Activated CD8-positive, alpha-beta memory T cell treated with anti-CD3 and anti-CD28 coated beads, Interleukin-2, amount 10 ng/mL, durations not matched to agents 7 days and 5 days (primary cell): Measurements from ENCODE around the gene ADI1. TPM values are rescaled to one million over a fixed set of nuclear protein-coding genes. Genes with fewer than 3 reads are reported as not detected.

Source experiments
- ATAC-seq: fragments of 150-1000 bp; cut with Tn5 transposase; one replicate; pipeline ENCODE4 v1.10.0; 2021; ENCODE audit warnings: moderate library complexity
- CTCF ChIA-PET: fragments of 350-600 bp; sonication (Branson Sonifier 250); formaldehyde crosslinking; loops from one replicate; lab custom pipeline; 2021; ENCODE audit warnings: antibody characterized with exemption; lab: Charles Lee
- DNase-seq: peaks from one replicate; pipeline ENCODE4 v3.0.0-alpha.2; 2020
- H3K27ac Mint-ChIP-seq: one replicate; pipeline ENCODE4 v1.8.0; 2021; ENCODE audit warnings: mild to moderate bottlenecking, mixed read lengths
- H3K27me3 Mint-ChIP-seq: one replicate; pipeline ENCODE4 v1.8.0; 2021; ENCODE audit warnings: mixed read lengths
- H3K36me3 Mint-ChIP-seq: one replicate; pipeline ENCODE4 v1.8.0; 2021; ENCODE audit warnings: mild to moderate bottlenecking, mixed read lengths
- H3K4me1 Mint-ChIP-seq: one replicate; pipeline ENCODE4 v1.8.0; 2021; ENCODE audit warnings: mixed read lengths
- H3K4me3 Mint-ChIP-seq: one replicate; pipeline ENCODE4 v1.8.0; 2021; ENCODE audit warnings: mild to moderate bottlenecking, moderate library complexity, mixed read lengths
- H3K9me3 Mint-ChIP-seq: one replicate; pipeline ENCODE4 v1.8.0; 2022; ENCODE audit warnings: low read depth, mixed read lengths
- total RNA-seq, 2 experiments: library from RNA; stranded (reverse); gene quantifications; one replicate each; pipeline ENCODE4 v1.2.3, GENCODE V29; 2021

Gene ADI1
- total RNA-seq, 2 experiments from 2014 or later: 15.0 to 16.6 TPM

DNA sequence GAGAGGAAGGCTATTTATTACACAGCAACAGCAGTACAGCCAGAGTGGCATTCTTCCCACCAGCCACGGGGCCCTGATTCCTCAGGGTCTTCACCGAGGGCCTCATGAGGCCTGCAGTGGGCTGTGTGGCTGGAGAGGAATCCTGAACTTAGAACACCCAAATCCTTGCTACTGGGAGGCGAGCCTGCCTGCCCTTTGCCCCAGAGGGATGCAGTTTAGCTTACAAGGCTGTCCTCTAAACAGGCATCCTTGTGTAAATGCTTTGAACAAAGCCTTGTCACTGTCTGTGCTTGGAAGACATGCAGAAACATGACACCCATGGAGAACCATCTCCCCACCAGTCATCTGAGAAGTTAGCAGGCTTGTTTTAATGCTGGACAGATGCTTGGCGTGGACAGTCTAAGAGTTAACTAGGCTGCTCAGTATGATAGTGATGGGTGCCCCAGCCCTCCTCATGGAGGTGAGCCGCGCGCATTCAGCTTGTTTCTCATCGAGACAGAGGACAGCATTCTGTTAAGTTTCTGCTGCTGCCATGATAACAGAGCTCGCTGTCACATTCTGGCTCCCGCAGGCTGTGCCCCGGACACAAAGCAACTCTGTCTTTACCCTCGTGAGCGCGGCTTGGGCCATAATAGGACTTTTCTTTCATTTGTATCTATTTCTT lies 42.9 kb downstream of the ADI1 start:
- Mint-ChIP-seq H3K9me3 (no peaks in the 10 kb centered on the region), H3K27me3 (no peaks in the 10 kb centered on the region), H3K27ac (no peak overlapping the region), H3K4me1 (no peaks in the 10 kb centered on the region), H3K4me3 (no peak overlapping the region), H3K36me3 (peaks cover 1% of the 10 kb centered on the region)
- no peak for ATAC-seq
- no peak for DNase-seq
- CTCF ChIA-PET: interaction anchor here (1.1 kb wide), 1 partner anchor 14 kb away, joined by 3 read pairs; no protein-coding TSS in a partner anchor

- DNase-seq: no peak
- H3K36me3 Mint-ChIP-seq: peaks cover 1% of the 10 kb centered on the region
These were observed 43.6 kb downstream of the ADI1 start for GRCh38 chr2:3475771-3476170.

GRCh38 chr2:3472966-3473365 lies 46.4 kb downstream of the ADI1 start:
- Mint-ChIP-seq H3K4me3 (no peak overlapping the region), H3K27me3 (no peaks in the 10 kb centered on the region), H3K27ac (no peak overlapping the region), H3K4me1 (no peaks in the 10 kb centered on the region), H3K9me3 (no peaks in the 10 kb centered on the region), H3K36me3 (peaks cover 7% of the 10 kb centered on the region)
- no peak for ATAC-seq
- CTCF ChIA-PET: interaction anchor here (0.8 to 0.9 kb wide), 2 partner anchors 10 to 11 kb away, joined by 3 read pairs; no protein-coding TSS in a partner anchor
- DNase-seq: no peak

More at GRCh38 chr2:3475771-3476170, 43.6 kb downstream of the ADI1 start:
- no peak overlapping the region for H3K4me3 Mint-ChIP-seq
- H3K4me1 Mint-ChIP-seq: no peaks in the 10 kb centered on the region
- no peaks in the 10 kb centered on the region for H3K9me3 Mint-ChIP-seq
- no peak overlapping the region for H3K27ac Mint-ChIP-seq
- CTCF ChIA-PET: no interaction called here
- no peak for ATAC-seq
- H3K27me3 Mint-ChIP-seq: no peaks in the 10 kb centered on the region

DNA sequence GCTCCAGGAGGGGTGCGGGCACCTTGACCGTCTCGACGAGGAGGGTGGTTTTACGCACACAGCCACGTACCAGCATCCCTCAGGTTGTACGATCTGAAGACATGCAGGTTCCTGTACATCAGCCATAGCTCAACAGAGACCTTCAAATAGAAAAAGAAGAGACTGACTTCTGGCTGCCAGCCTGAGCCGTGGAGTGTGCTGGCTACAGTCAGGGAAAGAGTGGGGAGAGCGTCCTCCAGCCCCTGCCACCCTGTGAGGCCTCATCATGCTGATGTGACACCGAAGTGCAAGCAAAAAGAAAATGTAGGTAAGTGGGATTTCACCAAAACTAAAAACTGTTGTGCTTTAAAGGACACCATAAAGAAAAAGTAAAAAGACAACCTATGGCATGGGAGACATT lies 47.0 kb downstream of the ADI1 start:
- H3K4me1 Mint-ChIP-seq: no peaks in the 10 kb centered on the region
- peaks cover 9% of the 10 kb centered on the region for H3K36me3 Mint-ChIP-seq
- H3K27ac Mint-ChIP-seq: no peak overlapping the region
- no peak for DNase-seq
- no peak for ATAC-seq
- H3K9me3 Mint-ChIP-seq: no peaks in the 10 kb centered on the region
- H3K27me3 Mint-ChIP-seq: no peaks in the 10 kb centered on the region
- CTCF ChIA-PET: no interaction called here
- H3K4me3 Mint-ChIP-seq: no peak overlapping the region

DNA sequence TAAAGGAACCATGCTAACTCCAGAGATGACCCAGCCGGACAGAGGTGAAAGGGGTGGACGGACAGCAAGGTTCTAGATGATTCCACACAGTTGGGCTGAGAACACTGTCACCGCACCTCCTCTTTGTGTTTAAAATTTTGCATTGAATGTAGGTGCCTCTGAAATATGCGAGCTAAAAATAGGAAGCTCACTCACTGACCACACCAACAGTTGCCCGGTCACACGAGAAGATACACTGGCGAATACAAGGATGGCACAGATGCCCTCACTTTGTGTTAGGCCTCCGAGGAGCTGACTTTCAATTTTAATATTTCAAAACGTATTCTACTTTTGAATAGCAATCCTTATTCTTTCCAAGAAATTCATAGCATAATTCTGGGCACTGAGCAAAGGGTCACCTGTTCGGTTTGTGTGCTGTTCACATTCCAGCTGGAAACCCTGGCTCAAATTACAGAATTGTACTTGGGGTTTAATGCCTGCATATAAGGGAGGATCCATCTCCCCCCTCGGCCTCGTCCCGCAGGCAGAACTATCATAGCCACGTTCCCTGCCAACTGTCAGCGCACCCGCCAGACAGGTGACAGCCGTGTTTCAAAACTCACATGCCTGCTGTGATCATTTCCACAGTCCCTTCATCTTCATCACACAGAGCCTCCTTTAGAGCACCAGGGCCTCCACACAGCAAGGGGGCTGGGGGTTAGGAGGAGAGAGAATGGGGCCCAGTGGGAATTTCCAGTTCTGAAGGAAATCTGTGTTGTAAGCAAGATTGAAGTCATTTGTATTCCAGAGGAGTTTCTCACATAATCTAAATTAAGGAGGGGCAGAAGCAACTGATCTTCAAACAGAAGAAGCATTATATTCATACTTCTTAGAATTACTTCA lies 48.2 kb downstream of the ADI1 start:
- H3K4me3 Mint-ChIP-seq: no peak overlapping the region
- no peak for DNase-seq
- no peaks in the 10 kb centered on the region for H3K9me3 Mint-ChIP-seq
- H3K27ac Mint-ChIP-seq: no peak overlapping the region
- peaks cover 9% of the 10 kb centered on the region for H3K36me3 Mint-ChIP-seq
- ATAC-seq: no peak
- H3K27me3 Mint-ChIP-seq: no peaks in the 10 kb centered on the region
- H3K4me1 Mint-ChIP-seq: no peaks in the 10 kb centered on the region
- CTCF ChIA-PET: no interaction called here

- Mint-ChIP-seq H3K9me3 (no peaks in the 10 kb centered on the region), H3K27me3 (no peaks in the 10 kb centered on the region), H3K4me1 (no peaks in the 10 kb centered on the region), H3K36me3 (peaks cover 9% of the 10 kb centered on the region), H3K4me3 (no peak overlapping the region), H3K27ac (no peak overlapping the region)
- no peak for DNase-seq
- ATAC-seq: no peak
- CTCF ChIA-PET: no interaction called here
These were observed 49.1 kb downstream of the ADI1 start for GRCh38 chr2:3470166-3470651.

GRCh38 chr2:3469486-3469885 lies 49.8 kb downstream of the ADI1 start:
- Mint-ChIP-seq H3K27ac (no peak overlapping the region), H3K36me3 (peaks cover 9% of the 10 kb centered on the region), H3K9me3 (no peaks in the 10 kb centered on the region), H3K27me3 (no peaks in the 10 kb centered on the region), H3K4me3 (no peak overlapping the region), H3K4me1 (no peaks in the 10 kb centered on the region)
- DNase-seq (no peak), ATAC-seq (no peak)
- CTCF ChIA-PET: no interaction called here

- H3K9me3 Mint-ChIP-seq: no peaks in the 10 kb centered on the region
- H3K27ac Mint-ChIP-seq: no peak overlapping the region
- H3K36me3 Mint-ChIP-seq: peaks cover 9% of the 10 kb centered on the region
- ATAC-seq: no peak
- no peaks in the 10 kb centered on the region for H3K27me3 Mint-ChIP-seq
- DNase-seq: no peak
- no peak overlapping the region for H3K4me3 Mint-ChIP-seq
- CTCF ChIA-PET: no interaction called here
- no peaks in the 10 kb centered on the region for H3K4me1 Mint-ChIP-seq
These were observed 50.9 kb downstream of the ADI1 start for GRCh38 chr2:3468296-3468988.

- Mint-ChIP-seq H3K4me3 (no peak overlapping the region), H3K4me1 (no peaks in the 10 kb centered on the region), H3K9me3 (no peaks in the 10 kb centered on the region), H3K27me3 (no peaks in the 10 kb centered on the region), H3K36me3 (peaks cover 9% of the 10 kb centered on the region), H3K27ac (no peak overlapping the region)
- ATAC-seq (no peak), DNase-seq (no peak)
- CTCF ChIA-PET: no interaction called here
These were observed 51.7 kb downstream of the ADI1 start for GRCh38 chr2:3467654-3468053.

- CTCF ChIA-PET: no interaction called here
- Mint-ChIP-seq H3K4me3 (no peak overlapping the region), H3K4me1 (peaks cover 3% of the 10 kb centered on the region), H3K27ac (no peak overlapping the region), H3K9me3 (no peaks in the 10 kb centered on the region), H3K27me3 (no peaks in the 10 kb centered on the region), H3K36me3 (peaks cover 9% of the 10 kb centered on the region)
- no peak for DNase-seq
- no peak for ATAC-seq
These were observed 52.4 kb downstream of the ADI1 start for GRCh38 chr2:3466966-3467365.

DNA sequence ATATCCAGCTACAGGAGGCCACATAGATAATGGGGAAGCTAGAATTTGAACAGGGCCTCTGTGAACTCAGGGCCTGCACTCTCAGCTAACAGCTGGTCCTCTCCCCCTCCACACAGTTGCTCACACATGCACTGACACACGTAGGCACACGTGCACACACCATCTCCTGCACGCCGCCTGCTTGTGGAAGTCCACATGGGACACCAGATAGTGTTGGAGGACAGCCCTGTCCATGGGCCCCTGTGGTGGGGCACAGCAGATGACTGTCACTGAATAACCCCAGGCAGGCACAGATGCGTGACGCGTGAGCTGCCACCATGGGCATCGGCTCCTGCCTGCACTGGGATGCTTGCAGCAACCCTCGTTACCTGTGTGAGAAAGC lies 52.9 kb downstream of the ADI1 start:
- DNase-seq (no peak), ATAC-seq (no peak)
- Mint-ChIP-seq H3K27me3 (no peaks in the 10 kb centered on the region), H3K36me3 (peaks cover 9% of the 10 kb centered on the region), H3K4me1 (peaks cover 5% of the 10 kb centered on the region), H3K9me3 (no peaks in the 10 kb centered on the region), H3K27ac (no peak overlapping the region), H3K4me3 (no peak overlapping the region)
- CTCF ChIA-PET: no interaction called here

DNA sequence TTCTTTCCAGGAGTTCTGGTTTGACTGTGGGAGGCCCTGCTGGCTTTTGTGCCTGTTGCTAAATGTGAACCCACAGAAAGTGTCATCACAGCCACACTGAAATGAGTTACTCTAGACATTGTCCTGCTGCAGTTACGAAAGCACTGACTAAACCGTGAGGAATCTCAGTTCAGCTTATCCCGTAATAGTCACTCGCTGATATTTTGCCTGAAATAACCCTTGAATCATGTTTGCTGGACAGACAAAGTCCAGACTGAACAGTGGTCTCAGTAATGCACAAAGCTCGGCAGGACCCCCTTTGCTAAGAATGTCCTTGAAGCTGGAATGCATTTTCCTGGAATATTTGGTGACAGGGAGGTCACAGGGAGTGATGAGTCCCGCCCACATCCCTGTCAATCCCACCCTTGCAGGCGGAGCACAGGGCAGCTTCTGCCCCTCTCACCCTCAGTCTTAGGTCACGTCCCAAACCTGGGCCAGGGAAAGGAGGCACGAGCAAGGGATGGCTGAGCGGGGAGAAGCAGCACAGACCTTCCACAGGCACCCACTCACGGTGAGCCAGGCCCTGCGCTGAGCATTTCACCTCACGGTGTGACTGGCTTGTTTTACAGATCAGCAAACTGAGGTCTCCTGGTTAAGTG lies 53.4 kb downstream of the ADI1 start:
- Mint-ChIP-seq H3K27ac (no peak overlapping the region), H3K4me3 (no peak overlapping the region)

DNA sequence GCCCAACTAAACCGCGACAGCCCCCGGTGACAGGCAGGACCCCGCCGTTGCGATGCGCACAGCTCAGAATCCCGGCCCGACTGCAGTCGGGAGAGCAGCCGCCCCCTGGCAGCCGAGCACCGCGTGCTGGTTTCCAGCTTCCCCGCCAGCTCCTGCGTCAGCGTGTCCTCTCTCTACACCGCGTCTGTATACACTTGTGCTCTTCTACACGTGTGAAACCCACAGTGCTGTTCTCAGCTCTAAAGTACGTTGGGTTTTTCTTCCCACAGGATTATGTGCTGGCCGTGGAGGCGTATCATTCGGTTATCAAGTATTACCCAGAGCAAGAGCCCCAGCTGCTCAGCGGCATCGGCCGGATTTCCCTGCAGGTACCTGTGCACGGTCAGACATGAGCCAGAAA lies 54.0 kb downstream of the ADI1 start:
- Mint-ChIP-seq H3K4me1 (peaks cover 5% of the 10 kb centered on the region), H3K27me3 (no peaks in the 10 kb centered on the region), H3K4me3 (no peak overlapping the region), H3K9me3 (no peaks in the 10 kb centered on the region), H3K27ac (no peak overlapping the region), H3K36me3 (peaks cover 9% of the 10 kb centered on the region)
- DNase-seq (no peak), ATAC-seq (no peak)
- CTCF ChIA-PET: no interaction called here

More for the DNA sequence above, 53.4 kb downstream of the ADI1 start:
- Mint-ChIP-seq H3K36me3 (peaks cover 9% of the 10 kb centered on the region), H3K9me3 (no peaks in the 10 kb centered on the region), H3K27me3 (no peaks in the 10 kb centered on the region), H3K4me1 (peaks cover 5% of the 10 kb centered on the region)
- ATAC-seq (no peak), DNase-seq (no peak)
- CTCF ChIA-PET: no interaction called here
